ENCODE measurements around the gene DHX8.

Gene DHX8

DNA sequence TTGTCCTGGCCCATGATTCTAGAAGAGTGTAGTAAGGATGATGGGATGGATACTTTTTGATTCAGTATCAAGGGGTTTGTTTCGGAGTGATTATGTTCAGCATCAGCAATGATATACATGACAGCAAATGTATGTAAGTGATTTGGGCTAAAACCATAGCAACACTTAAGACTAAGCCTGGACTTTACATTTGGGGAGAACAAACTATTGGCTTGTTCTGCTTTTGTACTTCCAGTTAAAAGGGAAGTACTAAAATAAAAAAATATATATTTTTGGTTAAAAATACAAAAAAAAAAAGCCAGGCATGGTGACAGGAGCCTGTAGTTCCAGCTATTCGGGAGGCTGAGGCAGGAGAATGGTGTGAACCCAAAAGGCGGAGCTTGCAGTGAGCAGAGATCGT, 20.5 kb upstream of the DHX8 start:
- H3K4me1 ChIP-seq (ENCODE audit: insufficient read depth, low read length, poor library complexity, severe bottlenecking): no peaks in the 10 kb centered on the region
- H3K36me3 ChIP-seq (ENCODE audit: insufficient read depth, low read length): no peaks in the 10 kb centered on the region
- no peak overlapping the region for H3K4me3 ChIP-seq (ENCODE audit: low read length, poor library complexity, severe bottlenecking)
- H3K27me3 ChIP-seq (ENCODE audit: insufficient read depth, low read length, poor library complexity, severe bottlenecking): no peaks in the 10 kb centered on the region
- H2AFZ ChIP-seq (ENCODE audit: low read length): no peak overlapping the region
- no peaks in the 10 kb centered on the region for H3K79me2 ChIP-seq (ENCODE audit: insufficient read depth, low read length)
- H3K4me2 ChIP-seq (ENCODE audit: low read depth, low read length, poor library complexity, severe bottlenecking): no peak overlapping the region
- no peak overlapping the region for H3K9ac ChIP-seq (ENCODE audit: low read depth, low read length, poor library complexity, severe bottlenecking)
- no peaks in the 10 kb centered on the region for H4K20me1 ChIP-seq (ENCODE audit: insufficient read depth, low read length, poor library complexity, severe bottlenecking)
- no peaks in the 10 kb centered on the region for H3K9me2 ChIP-seq (replicated peaks; ENCODE audit: low read depth, low read length)
- no peaks in the 10 kb centered on the region for H3K9me3 ChIP-seq (ENCODE audit: insufficient read depth, low read depth, low read length)
- no peaks in the 10 kb centered on the region for H3F3A ChIP-seq (ENCODE audit: low read depth)
- TF ChIP-seq, protein P1, sequence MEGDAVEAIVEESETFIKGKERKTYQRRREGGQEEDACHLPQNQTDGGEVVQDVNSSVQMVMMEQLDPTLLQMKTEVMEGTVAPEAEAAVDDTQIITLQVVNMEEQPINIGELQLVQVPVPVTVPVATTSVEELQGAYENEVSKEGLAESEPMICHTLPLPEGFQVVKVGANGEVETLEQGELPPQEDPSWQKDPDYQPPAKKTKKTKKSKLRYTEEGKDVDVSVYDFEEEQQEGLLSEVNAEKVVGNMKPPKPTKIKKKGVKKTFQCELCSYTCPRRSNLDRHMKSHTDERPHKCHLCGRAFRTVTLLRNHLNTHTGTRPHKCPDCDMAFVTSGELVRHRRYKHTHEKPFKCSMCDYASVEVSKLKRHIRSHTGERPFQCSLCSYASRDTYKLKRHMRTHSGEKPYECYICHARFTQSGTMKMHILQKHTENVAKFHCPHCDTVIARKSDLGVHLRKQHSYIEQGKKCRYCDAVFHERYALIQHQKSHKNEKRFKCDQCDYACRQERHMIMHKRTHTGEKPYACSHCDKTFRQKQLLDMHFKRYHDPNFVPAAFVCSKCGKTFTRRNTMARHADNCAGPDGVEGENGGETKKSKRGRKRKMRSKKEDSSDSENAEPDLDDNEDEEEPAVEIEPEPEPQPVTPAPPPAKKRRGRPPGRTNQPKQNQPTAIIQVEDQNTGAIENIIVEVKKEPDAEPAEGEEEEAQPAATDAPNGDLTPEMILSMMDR (conservative IDR thresholded peaks at IDR 0.05; ENCODE audit: low read length): no peak
- TF ChIP-seq EZH2phosphoT487 (IDR thresholded peaks at IDR 0.05; ENCODE audit: borderline replicate concordance): no peak

DNA sequence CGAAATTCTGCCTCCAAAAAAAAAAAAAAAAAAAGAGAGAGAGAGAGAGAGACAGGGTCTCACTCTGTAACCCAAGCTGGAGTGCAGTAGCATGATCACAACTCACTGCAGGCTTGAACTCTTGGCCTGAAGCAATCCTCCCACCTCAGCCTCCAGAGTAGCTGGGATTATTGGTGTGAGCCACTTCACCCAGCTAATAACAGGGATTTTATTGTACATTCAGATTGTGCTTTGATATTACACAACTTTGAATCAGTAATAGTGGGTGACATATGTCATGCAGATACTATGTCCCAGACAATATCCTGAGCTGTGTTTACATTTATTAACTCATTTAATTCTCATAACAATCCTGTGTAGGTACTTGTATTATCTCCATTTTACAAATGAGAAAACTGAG, 19.7 kb upstream of the DHX8 start:
- no peaks in the 10 kb centered on the region for H4K20me1 ChIP-seq (ENCODE audit: insufficient read depth, low read length, poor library complexity, severe bottlenecking)
- no peaks in the 10 kb centered on the region for H3K9me2 ChIP-seq (replicated peaks; ENCODE audit: low read depth, low read length)
- no peak overlapping the region for H3K9ac ChIP-seq (ENCODE audit: low read depth, low read length, poor library complexity, severe bottlenecking)
- H3K36me3 ChIP-seq (ENCODE audit: insufficient read depth, low read length): no peaks in the 10 kb centered on the region
- H3F3A ChIP-seq (ENCODE audit: low read depth): no peaks in the 10 kb centered on the region
- TF ChIP-seq, protein P1 (conservative IDR thresholded peaks at IDR 0.05; ENCODE audit: low read length): no peak
- no peak for TF ChIP-seq EZH2phosphoT487 (IDR thresholded peaks at IDR 0.05; ENCODE audit: borderline replicate concordance)
- no peak overlapping the region for H3K4me2 ChIP-seq (ENCODE audit: low read depth, low read length, poor library complexity, severe bottlenecking)
- no peak overlapping the region for H3K4me3 ChIP-seq (ENCODE audit: low read length, poor library complexity, severe bottlenecking)
- H3K9me3 ChIP-seq (ENCODE audit: insufficient read depth, low read depth, low read length): no peaks in the 10 kb centered on the region
- H3K79me2 ChIP-seq (ENCODE audit: insufficient read depth, low read length): no peaks in the 10 kb centered on the region
- no peaks in the 10 kb centered on the region for H3K4me1 ChIP-seq (ENCODE audit: insufficient read depth, low read length, poor library complexity, severe bottlenecking)
- no peak overlapping the region for H2AFZ ChIP-seq (ENCODE audit: low read length)
- H3K27me3 ChIP-seq (ENCODE audit: insufficient read depth, low read length, poor library complexity, severe bottlenecking): no peaks in the 10 kb centered on the region

DNA sequence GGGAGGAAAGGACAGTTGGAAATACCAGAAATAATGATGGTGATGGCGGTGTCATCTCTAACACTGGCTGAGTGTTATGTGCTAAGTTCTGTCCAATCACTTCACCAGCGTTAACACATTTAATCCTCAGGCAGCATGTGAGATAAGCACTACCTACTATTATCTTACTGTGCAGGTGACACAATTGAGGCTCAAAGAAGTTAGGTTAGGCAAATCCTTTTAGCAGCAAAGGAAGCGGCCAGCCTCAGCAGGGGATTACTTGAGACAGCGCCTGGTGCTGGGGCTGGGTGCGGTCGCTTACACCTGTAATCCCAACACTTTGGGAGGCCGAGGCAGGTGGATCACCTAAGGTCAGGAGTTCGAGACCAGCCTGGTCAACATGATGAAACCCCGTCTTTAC, 18.7 kb upstream of the DHX8 start:
- Histone ChIP-seq H3K9me2 (replicated peaks; ENCODE audit: low read depth, low read length) (no peaks in the 10 kb centered on the region), H3K36me3 (ENCODE audit: insufficient read depth, low read length) (no peaks in the 10 kb centered on the region), H3K4me3 (ENCODE audit: low read length, poor library complexity, severe bottlenecking) (no peak overlapping the region), H3K9me3 (ENCODE audit: insufficient read depth, low read depth, low read length) (no peaks in the 10 kb centered on the region), H3K9ac (ENCODE audit: low read depth, low read length, poor library complexity, severe bottlenecking) (no peak overlapping the region), H4K20me1 (ENCODE audit: insufficient read depth, low read length, poor library complexity, severe bottlenecking) (no peaks in the 10 kb centered on the region), H2AFZ (ENCODE audit: low read length) (no peak overlapping the region), H3K27me3 (ENCODE audit: insufficient read depth, low read length, poor library complexity, severe bottlenecking) (no peaks in the 10 kb centered on the region), H3K79me2 (ENCODE audit: insufficient read depth, low read length) (no peaks in the 10 kb centered on the region), H3F3A (ENCODE audit: low read depth) (no peaks in the 10 kb centered on the region), H3K4me2 (ENCODE audit: low read depth, low read length, poor library complexity, severe bottlenecking) (no peak overlapping the region), H3K4me1 (ENCODE audit: insufficient read depth, low read length, poor library complexity, severe bottlenecking) (no peaks in the 10 kb centered on the region)
- TF ChIP-seq, protein P1 (conservative IDR thresholded peaks at IDR 0.05; ENCODE audit: low read length): no peak
- TF ChIP-seq EZH2phosphoT487 (IDR thresholded peaks at IDR 0.05; ENCODE audit: borderline replicate concordance): no peak

All from Loucy (cell line).